DMS114 treated with DMSO at 0.1 percent for 48 hours (cell line): ENCODE results near the gene VCPKMT.

Source experiments
- DNase-seq: peaks from one replicate; lab custom pipeline; 2025; ENCODE audit not compliant: unreplicated experiment; lab: John Stamatoyannopoulos, UW

The VCPKMT gene

DNA sequence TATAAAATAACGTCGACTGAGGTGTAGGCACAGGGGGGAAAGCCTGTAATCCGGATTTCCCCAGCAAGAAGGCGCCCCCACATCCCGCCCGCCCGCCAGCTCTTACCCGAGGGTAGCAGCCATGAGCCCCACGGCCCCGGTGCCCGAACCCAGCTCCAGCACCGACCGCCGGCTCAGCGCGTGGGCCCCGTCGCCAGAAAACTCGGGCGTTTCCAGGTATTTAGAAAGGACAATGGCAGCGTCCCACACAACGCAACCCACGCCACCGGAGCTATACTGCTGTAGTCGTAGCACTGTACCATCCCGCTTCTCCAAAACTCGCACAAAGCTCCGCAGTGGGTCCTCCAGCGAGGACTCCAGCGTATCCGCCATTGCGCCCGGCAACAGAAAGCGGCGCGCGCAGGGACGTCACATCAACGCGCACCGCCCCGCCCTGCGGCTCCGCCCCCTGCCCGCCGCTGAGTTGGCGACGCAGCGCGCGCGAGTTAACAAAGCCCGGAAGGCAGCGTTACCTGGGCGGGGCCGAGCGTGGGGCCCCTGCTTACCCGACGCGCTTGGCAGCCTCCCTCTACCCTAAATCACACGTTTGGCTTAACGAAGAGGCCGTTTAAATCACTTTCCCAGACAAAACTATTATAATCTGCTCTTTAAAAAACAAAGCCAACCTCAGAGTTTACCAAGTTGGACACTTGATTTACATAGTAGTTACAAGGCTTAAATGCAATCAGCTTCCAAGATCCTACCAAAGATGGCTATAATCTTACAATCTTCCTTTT, at the start of gene VCPKMT:
VCPKMT (minus strand) TSS at position 392 of the 776 bp plus-strand sequence; CDS start at position 372, 20 bp downstream.
- DNase-seq: peak; percentile 83

DNA sequence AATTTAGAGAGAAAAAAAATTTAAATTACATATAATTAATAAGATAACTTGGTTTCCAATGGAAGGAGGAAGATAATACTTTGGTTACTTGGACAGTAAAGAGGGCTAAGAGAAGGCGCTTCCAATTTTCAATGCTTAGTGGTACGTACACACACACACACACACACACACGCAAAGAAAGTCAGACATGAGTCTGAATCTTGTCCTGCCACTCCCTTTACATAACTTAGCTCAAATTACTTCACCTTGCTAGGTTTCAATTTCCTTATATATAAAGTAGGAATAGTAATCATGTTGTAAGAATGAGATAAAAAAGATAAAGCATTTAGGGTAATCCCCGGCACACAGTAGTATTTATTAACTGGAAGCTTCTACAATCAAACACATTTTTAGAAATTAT, 39.7 kb upstream of the VCPKMT start:
- no peak for DNase-seq

DNA sequence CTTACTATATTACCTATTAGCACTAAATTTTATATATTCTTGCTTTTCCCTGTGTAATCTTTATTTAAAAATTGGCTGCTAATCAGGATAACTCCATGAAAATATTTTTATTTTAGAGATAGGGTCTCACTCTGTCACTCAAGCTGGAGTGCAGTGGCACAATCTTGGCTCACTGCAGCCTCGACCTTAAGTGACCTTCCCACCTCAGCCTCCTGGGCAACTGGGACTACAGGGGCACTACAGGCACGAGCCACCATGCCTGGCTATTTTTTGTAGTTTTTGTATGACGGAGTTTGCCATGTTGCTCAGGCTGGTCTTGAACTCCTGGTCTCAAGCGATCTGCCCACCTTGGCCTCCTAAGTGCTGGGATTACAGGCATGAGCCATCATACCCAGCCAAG, 32.4 kb upstream of the VCPKMT start:
- DNase-seq: no peak

DNA sequence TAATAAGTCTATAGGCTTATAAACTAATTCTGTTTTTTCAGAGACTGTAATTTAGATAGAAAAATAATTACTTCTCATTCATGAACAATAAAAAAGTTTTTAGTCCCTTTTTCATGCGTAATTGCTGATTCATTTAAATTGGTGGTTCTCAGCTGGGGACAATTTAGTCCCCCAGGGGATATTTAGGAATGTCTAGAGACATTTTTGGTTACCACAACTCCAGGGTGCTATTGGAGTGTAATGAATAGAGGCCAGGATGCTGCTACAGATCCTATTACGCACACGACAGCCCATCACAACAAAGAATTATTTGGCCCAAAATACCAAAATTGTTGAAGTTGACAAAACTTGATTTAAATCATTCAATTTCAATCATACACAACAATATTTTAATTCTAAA, 22.8 kb upstream of the VCPKMT start:
- no peak for DNase-seq

DNA sequence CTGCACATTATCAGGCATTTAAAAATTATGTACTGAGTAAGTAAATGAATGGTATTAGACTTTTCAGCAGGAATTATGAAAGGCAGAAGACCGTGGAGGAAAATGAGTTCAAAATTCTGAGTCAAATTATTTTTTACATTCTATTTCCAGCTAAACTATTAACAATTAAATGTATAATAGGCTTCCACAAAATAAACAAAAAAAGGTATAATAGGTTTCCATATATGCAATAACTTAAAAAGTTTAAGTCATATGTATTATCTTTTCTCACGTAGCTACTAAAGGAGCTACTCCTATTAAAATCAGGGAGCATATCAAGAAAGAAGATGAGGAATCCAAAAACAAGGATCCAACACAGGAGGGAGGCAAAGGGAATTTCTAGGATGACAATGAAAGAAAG, 11.4 kb upstream of the VCPKMT start:
- no peak for DNase-seq

DNA sequence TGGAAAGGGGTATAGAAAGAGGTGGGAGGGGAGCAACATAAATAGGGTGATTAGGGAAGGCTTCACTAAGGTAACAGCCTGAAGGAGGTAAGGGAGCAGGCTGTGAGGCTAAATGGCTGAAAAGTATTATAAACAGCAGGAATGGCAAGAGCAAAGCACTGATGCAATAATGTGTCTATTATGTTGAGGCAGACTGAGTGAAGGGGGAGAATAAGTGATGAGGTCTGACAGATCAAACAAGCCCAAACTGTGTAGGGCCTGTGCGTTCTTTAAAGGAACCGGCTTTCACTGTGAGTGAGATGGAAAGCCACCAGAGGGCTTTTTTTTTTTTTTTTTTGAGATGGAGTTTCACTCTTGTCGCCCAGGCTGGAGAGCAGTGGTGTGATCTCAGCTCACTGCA, 6.7 kb upstream of the VCPKMT start:
- DNase-seq: no peak

DNA sequence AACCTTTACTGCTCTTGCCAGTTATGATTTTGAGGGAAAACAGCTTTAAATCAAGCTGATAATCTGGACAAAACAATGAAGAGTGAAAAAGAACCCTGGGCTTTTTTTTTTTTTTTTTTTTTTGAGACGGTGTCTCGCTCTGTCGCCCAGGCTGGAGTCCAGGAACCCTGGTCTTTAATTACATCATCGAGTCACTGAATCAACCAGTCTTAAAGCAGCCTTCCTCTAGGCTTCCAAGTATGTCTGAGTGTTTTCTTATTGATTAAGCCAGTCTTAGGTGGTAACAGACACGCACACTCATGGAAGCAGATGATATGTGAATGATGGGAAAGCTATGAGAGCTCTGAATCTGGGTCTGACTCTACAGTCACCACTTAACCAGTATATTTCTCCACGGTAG, 5.9 kb upstream of the VCPKMT start:
- no peak for DNase-seq

DNA sequence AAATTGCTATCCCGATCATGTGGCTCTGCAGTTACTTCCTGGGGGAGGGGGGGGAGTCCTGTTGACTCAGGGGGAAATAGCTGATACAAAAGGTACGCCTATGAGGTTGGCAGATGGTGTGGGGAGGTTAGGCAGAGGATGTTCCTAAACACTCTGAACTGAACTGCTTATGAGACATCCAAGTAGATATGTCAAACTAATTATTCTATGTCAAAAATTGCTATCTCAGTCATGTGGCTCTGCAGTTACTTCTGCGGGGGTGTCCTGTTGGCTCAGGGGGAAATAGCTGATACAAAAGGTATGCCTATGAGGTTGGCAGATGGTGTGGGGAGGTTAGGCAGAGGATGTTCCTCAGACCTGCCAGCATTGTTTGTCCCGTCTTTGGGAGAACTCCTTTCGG, 5.1 kb upstream of the VCPKMT start:
- no peak for DNase-seq

DNA sequence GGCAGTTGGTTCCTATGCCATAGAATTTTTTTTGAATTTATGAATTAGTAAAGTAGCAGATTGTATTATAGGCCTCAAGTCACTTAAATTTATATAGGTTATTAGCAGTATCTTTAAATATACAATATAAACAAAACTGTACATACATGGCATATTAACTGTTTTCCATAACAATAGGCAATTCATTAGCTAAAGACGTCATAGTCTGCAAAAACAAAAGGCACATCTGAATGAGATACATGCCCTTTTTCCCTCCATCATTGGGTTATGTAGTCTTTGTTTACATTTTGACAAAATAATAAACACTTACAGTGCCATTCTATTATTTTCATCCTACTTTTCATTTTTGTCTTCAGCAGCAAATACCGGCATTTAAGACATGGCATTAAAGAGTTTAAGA, 1.1 kb upstream of the VCPKMT start:
- no peak for DNase-seq

DNA sequence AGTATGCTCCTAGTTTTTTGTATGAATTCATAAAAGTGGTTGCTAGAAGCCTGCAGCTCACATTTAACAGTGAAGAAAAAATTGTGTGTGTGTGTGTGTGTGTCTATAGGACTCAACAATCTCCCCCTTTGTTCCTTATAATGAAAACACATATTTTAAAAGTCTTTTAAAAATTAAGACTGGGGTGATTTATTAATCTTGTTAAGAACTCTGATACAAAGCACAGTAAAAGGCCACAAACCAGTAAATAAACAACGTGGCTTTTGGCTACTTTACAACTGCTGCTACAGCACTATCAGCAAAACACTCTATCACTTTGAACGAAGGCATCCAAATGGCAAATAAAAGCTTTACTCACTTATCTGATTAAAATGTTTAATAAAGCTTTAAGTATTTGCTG, 594 bp upstream of the VCPKMT start:
- DNase-seq: no peak

DNA sequence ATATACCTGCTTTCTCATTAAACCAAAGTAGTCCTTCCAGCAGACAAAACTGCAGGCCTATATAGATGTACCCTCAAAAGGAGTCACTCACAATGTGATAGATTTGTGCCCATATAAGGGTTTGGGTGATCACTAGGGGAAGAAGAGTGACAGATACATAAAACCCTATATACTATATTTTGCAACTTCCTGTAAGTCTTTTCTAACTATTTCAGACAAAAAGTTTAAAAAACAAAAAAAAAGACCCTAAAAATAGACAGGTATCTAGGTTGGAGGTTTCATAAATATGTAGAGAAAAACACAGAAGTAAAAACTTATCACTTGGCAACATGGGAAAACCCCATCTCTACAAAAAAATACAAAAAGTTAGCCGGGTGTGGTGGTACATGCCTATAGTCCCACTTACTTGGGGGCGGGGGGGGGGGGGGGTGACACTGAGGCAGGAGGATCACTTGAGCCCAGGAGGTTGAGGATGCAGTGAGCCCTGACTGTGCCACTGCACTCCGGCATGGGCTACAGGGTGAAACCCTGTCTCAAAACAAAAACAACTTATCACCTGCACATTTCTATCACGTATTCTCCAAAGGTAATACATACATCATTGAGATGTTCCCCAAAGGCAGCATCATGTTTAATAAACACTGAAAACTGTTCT, 2.9 kb downstream of the VCPKMT start:
- DNase-seq: no peak

DNA sequence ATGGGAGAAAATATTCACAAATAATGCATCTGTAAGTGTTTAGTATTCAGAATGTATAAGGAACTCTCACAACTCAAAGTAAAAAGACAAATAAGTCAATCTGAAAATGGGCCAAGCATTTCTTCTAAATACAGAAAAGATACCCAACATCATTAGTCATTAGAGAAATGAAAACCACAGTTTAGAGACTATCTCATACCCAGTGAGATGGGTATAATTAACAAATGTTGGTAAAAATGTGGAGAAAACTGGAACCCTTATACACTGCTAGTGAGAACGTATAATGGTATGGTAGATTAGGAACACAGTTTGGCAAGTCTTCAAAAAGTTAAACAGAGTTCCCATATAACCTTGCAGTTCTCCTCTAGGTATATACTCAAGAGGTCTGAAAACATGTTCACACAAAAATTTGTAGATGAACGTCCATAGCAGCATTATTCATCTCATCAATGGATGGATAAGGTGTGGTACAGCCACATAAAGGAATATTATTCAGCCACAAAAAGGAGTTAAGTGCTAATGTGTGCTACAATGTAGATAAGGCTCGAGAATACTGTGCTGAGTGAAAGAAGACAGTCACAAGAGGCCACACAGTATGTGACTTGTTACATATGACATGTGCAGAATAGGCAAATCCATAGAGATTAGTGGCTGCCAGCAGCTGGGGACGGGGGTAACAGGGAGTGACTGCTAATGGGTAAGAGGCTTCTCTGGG, 5.9 kb downstream of the VCPKMT start:
- DNase-seq: no peak

DNA sequence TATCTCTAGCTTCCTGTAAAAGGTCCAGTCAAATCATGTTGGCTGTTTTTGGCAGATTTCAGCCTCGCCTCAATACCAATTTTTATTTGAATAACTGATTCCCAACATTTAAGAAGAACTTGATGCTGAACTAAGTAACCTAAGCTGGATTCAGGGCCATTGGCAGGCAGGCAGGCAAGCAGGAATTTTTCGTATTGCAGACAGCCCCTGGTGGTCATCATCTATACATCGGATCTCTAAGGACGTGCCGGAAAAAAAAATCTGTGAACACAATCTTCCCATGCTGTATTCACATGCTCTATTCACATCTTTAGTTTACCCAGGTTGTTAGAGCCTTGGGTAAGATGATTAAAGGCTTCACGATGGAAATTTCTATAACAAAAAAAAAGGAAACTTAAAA, 7.0 kb downstream of the VCPKMT start:
- DNase-seq: peak; percentile 19

DNA sequence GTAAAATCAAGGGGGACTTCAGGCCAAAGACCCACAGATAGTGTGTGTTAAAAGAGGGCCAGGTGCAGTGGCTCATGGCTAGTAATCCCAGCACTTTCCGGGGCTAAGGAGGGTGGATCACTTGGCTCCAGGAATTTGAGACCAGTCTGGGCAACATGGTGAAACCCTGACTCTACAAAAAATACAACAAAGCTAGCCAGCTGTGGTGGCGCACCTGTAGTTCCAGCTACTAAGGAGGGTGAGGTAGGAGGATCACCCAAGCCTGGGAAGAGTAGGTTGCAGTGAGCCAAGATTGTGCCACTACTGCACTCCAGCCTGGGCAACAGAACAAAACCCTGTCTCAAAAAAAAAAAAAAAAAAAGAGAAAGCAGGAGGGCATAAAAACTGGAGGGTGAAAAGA, 8.5 kb downstream of the VCPKMT start:
- DNase-seq: no peak

DNA sequence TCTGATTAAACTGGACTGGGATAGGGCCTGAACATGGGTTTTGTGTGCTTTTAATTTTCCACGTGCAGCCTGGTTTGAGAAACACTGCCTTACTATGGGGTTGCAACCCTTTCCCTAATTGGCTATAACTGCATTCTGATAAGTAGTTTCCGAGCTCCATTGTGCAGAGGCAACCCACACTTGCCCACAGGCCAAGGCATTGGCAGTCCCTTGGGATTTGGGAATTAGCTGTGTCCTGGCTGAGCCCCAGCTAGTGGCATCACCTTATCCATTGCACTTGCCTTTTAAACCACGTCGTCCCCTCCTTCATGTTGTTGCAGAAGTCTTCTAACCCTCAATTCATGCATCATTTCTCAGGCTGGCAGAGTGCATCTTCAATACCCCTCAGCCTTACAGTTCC, 10.2 kb downstream of the VCPKMT start:
- no peak for DNase-seq

DNA sequence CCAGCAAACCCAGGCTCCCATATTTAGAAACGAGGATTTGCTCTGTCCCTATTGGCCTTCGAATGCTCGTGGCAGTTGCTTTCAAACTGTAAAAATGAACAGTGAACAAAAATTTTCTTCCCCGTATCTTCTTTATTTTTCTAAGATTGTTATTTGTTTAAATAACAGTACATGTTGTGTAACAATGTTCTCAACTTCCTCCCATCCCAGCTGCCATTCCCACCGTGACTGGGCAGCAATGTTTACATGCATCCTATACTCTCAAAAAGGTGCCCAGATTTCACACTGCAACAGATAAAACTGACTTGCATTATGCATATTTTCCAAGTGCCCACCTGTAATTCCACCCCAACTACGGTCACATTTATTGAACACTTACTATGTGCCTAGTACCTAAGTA, 12.8 kb downstream of the VCPKMT start:
- DNase-seq: no peak

DNA sequence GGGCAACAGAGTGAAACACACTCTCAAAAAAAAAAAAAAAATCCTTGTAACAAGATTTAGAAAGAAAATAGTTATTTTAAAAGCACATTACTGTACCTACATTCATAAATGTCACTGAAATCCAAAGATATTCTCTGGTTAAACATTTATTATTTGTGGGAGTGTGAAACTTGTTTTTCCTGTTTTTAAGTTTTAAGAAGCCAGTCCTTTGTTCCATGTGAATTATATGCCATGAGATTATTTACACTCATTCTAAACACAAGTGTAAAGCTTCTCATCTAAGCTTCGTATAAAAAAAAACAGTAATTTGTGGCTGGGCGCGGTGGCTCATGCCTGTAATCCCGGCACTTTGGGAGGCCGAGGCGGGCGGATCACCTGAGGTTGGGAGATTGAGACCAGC, 15.0 kb downstream of the VCPKMT start:
- DNase-seq: no peak

DNA sequence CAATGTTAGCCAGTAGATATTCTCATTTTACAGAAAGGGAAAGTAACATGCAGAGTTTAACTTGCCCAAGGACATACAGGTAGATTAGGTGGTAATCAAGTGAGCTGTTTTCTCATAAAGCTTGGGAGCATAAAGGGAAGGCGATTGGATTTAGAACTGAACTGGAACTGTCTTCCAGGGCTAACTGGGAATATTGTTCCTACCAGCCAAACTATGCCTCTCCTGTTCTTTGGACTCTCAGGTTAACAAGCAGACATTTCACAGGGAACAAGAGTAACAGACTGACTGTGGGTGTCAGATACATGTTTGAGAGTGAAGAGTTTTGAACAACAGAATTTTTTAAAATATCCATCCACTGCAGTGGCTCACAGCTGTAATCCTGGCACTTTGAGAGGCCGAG, 15.6 kb downstream of the VCPKMT start:
- DNase-seq: no peak

DNA sequence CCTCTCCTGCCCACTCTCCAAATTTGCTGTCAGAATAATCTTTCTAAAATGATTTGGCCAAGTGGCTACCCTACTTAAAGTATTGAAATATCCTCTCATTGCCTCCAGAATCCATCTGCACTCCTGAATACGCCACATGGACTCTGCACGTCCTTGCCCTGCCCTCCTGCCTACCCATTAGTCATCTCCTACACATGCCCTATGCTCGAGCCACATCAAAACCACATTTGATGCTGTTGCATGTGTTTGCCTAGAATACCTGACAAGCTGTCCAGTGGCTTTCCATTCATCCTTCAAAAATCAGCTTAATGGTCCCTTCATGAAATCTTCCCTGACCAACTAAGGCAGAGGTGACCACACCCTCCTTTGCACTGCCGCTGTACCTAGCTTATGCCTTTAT, 17.0 kb downstream of the VCPKMT start:
- no peak for DNase-seq

DNA sequence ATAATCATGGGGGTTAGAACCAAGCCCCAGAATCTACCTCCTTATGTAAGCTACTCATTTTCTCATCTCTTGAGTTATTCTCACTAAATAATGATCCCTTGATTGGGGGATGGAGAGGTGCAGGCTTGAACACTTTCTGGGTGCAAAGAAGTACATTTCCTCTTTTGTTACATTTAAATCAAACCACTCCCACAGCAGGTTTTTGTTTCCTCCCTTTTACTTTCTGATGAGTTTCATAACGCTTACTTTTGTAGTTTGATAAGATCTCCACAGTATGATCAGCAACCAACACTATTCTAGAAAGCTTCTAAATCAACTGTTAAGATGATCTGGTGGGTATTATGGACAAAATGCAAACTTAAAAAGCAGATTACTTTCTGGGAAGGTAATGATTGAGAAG, 20.5 kb downstream of the VCPKMT start:
- DNase-seq: no peak

DNA sequence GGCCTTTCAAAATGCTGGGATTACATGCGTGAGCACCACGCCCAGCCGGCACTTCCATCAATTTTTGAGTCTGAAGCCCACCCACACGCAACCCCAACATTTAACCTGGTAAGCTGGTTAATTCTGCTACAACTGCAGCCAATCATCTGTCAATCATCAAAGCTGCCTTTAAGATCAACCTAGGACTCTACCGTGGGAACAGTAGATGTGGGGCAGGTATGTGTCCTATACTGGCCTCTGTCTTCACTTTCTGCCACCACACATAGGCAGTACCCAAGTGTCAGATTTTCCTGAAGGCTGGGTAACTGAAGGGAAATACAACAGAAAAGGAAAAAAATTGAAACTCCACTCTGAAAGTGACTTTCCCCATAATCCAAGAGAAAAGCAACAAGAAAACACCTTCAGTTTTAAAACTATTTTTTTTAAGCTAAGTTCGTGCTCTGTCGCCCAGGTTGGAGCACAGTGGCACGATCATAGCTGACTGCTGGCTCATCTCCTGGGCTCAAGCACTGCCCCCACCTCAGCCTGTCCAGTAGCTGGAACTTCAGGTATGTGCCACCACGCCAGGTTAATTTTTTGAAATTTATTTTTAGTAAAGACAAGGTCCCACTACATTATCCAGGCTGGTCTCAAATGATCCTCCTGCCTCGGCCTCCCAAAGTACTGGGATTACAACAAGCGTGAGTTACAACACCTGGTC, 22.2 kb downstream of the VCPKMT start:
- no peak for DNase-seq

DNA sequence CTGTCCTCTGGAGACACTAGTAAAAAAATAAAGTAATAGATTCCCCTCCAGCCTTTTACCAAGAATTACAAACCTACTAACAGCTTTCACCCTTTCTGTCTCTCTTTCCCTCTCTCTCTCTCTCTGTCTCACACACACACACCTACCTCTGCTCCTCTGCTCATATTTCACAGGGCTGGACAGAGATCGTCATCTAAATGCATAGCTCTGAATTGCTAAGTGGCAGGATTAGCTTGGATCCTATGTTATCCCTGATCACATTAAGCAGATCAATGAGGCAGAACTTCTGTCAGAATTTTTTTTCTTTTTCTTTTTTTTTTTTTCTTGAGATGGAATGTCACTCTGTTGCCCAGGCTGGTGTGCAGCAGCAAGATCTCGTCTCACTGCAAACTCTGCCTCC, 22.9 kb downstream of the VCPKMT start:
- DNase-seq: no peak
